ENCODE measurements around the gene CAMK2N2.

CAMK2N2 gene

DNA sequence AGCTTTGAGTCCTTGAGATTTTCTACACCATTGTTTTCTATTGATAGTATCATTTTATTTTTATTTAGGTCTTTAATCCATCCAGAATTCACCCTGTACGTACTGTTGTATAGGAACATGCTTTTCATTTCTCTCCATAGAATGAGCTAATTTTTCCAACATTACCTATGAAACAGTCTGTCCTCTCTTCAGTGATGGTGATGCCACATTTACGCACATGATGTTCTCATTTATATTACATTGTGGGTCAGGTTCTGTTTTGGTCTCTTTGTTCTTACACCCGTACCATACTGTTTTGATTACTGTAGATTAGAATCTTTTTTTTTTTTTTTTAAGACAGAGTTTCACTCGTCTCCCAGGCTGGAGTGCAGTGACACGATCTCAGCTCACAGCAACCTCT lies 49.6 kb downstream of the CAMK2N2 start:
- Histone ChIP-seq H3K4me3 (no peak overlapping the region), H3K27ac (no peak overlapping the region)
- DNase-seq (ENCODE audit: low spot score): no peak
- no peak for TF ChIP-seq CTCF (IDR thresholded peaks at IDR 0.05)

GRCh38 chr3:184211297-184211696 lies 50.1 kb downstream of the CAMK2N2 start:
- no peak for DNase-seq (ENCODE audit: low spot score)
- TF ChIP-seq CTCF (IDR thresholded peaks at IDR 0.05): no peak
- H3K27ac ChIP-seq: no peak overlapping the region
- no peak overlapping the region for H3K4me3 ChIP-seq
